NCI-H82 (cell line): ENCODE data around the gene PANX2.
"Not testable (repeated sequence)": the region's sequence is repeated elsewhere in the genome, so short reads cannot be mapped to it uniquely, and the experiment has no call there.

Source experiments
- DNase-seq: peaks from one replicate; lab custom pipeline; 2025; lab: John Stamatoyannopoulos, UW

Gene PANX2

GRCh38 chr22:50199829-50200460 is 29.4 kb downstream of the PANX2 start:
- DNase-seq: peak; percentile 52

- peak; percentile 92 for DNase-seq
Measured at GRCh38 chr22:50200461-50201190, 30.1 kb downstream of the PANX2 start, which contains the start of gene SELENOO. SELENOO (plus strand) TSS chr22:50201011; CDS start chr22:50201037, 26 bp downstream.

GRCh38 chr22:50201191-50202129 is 30.9 kb downstream of the PANX2 start:
- no peak for DNase-seq

GRCh38 chr22:50202130-50202666 is 31.7 kb downstream of the PANX2 start:
- DNase-seq: no peak

GRCh38 chr22:50203288-50203687 is 32.8 kb downstream of the PANX2 start:
- DNase-seq: no peak

GRCh38 chr22:50204571-50204970 is 34.0 kb downstream of the PANX2 start:
- no peak for DNase-seq

GRCh38 chr22:50204998-50205397 is 34.5 kb downstream of the PANX2 start:
- not testable (repeated sequence) for DNase-seq

GRCh38 chr22:50205781-50206569 is 35.4 kb downstream of the PANX2 start:
- DNase-seq: no peak

- DNase-seq: peak; percentile 47
Measured at GRCh38 chr22:50206599-50206998, 36.1 kb downstream of the PANX2 start.

- DNase-seq: no peak
Measured at GRCh38 chr22:50207383-50208140, 37.0 kb downstream of the PANX2 start.

- DNase-seq: no peak
Measured at GRCh38 chr22:50208430-50208938, 38.0 kb downstream of the PANX2 start.

- no peak for DNase-seq
Measured at GRCh38 chr22:50208939-50209892, 38.7 kb downstream of the PANX2 start.

- peak; percentile 65 for DNase-seq
Measured at GRCh38 chr22:50209893-50210292, 39.4 kb downstream of the PANX2 start.

GRCh38 chr22:50210378-50211139 is 40.0 kb downstream of the PANX2 start:
- no peak for DNase-seq

- DNase-seq: no peak
Measured at GRCh38 chr22:50211147-50211546, 40.6 kb downstream of the PANX2 start.

- no peak for DNase-seq
Measured at GRCh38 chr22:50213263-50213662, 42.7 kb downstream of the PANX2 start.

- no peak for DNase-seq
Measured at GRCh38 chr22:50215297-50216054, 44.9 kb downstream of the PANX2 start.
